HG03439 (cell line): ENCODE data around the gene DPYSL3.
"Not testable (repeated sequence)": the region's sequence is repeated elsewhere in the genome, so short reads cannot be mapped to it uniquely, and the experiment has no call there.

ENCODE experiments used
- ATAC-seq: cut with Tn5 transposase; IDR thresholded peaks from one replicate; pipeline ENCODE4 v1.9.1; 2021; ENCODE audit warnings: mild to moderate bottlenecking, moderate library complexity; ENCODE audit not compliant: unreplicated experiment

Gene DPYSL3

GRCh38 chr5:147373328-147373727 lies 136.5 kb downstream of the DPYSL3 start:
- no peak for ATAC-seq

DNA sequence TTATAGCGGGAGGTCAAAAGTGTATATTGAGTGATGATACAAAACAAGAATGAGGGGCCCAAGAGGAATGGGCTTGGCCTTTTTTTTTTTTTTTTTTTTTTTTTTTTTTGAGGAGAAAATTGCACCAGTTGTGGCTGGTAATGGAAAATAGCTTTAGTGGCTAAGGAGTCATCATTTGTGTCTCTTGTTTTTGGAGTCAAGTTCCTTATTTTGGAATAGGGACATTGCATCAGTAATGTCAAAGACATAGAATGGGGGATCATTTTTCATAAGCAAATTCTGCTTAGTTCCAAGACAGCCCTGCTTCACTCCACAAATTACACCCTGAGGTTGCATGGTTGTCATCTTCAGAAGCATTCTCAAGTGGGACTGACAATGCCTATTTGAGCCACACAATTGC lies 137.7 kb downstream of the DPYSL3 start:
- no peak for ATAC-seq

GRCh38 chr5:147371290-147371689 lies 138.6 kb downstream of the DPYSL3 start:
- ATAC-seq = no peak

GRCh38 chr5:147369742-147370374 lies 140.0 kb downstream of the DPYSL3 start:
- no peak for ATAC-seq

DNA sequence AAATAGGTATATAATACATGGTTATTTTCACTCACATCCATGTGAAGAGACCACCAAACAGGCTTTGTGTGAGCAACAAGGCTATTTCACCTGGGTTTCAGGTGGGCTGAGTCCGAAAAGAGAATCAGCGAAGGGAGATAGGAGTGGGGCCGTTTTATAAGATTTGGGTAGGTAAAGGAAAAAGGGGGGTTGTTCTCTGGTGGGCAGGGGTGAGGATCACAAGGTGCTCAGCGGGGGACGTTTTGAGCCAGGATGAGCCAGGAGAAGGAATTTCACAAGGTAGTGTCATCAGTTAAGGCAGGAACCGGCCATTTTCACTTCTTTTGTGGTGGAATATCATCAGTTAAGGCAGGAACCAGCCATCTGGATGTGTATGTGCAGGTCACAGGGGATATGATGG lies 142.5 kb downstream of the DPYSL3 start:
- ATAC-seq = not testable (repeated sequence)

DNA sequence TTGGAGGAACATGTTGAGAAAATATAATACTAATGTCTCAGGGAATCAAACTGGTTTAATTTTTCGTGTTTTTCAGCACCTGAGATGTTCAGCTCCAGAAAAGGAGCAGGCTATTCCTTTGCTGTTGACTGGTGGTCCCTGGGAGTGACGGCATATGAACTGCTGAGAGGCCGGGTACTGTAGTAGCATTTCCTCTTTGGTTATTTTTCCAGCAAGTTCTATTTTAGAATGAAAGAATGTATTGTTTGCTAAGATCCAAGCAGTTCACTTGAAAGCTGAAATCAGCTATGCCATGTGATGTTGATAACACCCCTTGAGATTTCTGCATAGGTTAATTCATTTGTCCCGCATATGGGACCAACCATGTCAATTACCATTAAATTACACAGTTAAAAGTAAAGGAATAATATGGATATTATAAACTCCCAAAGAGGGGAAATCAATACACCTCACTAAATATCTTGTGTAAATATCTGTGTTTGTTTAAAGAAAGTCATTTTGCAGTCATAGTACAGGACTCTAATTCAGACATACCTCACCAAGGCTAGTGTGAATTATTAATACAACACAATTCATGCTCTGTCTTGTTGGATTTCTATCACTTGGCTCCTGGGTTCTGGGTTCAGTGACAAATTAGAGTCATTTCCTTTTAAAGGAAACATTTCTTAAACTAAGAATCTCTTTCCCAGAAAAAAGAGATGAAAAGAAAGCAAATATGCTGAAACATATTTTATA lies 148.3 kb downstream of the DPYSL3 start:
- no peak for ATAC-seq

DNA sequence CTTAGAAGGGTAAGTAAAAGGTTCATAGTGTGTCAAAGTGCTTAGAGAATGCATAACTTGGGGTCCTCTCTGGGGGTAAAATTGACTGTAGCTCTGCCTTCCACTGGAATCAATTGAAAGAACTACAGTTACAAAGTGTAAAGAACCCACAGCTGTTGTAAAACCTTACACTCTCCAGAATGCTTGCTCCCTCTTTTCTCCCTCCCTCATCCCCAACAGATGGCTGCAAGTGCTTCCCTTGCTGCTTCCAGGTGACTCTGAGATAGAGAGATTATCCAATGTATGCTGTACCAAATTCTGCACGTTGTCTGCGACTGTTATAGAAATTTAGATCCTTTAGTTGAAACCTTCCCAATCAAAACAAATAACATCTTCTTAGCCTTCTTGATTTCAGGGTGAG lies 149.1 kb downstream of the DPYSL3 start:
- no peak for ATAC-seq

DNA sequence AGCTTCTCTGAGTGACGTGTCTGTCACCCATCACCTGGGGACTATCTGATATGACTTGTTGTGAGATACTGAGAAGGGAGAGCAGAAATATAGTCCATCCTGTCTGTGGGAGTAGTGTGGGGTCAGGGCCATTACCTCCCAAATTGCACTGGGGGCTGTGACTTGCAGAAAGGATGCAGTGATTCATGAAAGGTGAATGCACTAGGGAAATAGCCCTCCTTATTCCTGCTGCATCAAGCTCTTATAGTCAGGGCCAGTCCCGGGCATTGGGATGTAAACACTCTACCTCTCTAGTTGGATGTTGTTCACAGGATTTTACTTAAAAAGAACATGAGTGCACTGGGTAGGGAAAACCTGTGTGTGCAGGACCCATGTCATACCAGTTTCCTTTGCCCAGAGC lies 150.3 kb downstream of the DPYSL3 start:
- ATAC-seq = no peak

DNA sequence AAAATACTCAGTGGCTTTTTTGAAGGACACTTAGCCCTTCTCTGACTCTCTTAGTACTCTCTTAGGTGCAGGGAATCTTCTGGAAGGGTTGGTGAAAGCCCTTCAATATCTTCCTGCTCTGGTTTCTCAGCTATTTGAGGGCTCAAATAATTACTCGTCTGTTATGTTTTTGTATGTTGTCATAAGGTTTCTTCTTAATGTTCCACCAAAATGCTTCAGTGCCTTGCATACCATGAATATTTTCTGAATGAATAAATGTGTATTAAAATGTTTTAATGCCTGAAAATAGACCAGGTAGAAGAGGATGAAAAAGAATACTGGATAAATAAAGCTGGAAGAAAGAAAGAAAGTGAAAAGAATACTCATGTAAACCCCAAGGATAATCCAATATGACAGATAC lies 150.8 kb downstream of the DPYSL3 start:
- ATAC-seq = no peak

DNA sequence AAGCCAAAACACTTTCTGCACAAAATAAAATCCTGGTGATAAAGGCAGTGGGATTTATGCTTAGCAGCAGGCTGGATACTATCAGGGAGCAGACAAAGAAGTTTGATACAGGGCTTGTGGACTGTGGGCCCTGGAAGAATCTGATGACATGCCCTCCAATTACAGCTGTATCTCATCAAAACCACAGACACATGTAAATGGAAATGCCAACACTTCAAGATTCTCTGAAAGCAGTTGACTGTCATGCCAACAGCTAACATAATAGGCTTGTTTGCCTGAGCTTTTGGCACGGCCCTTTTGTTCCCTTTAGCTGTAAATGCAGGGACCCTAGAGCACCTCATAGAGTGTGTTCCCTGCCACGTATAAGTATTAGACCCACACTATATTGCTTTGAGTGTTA lies 160.6 kb downstream of the DPYSL3 start:
- no peak for ATAC-seq

DNA sequence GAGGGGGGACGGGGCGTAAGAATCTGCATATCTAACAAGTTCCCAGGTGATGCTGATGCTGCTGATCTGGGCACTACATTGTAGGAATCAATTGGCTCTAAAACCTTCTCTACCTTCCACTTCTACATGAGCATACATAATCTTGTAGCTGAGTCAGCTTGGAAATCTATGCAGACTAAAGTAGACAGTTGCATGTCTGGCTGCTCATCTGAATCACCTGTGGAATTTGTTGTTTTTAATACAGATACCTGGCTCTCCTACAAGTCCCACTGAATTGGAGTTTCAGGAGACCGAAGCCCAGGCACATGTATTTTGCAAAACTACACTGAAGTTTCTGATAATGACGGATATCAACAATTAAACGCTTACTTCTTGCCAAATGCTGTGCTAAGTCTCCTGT lies 161.4 kb downstream of the DPYSL3 start:
- no peak for ATAC-seq

- ATAC-seq = no peak
These were observed 161.8 kb downstream of the DPYSL3 start for GRCh38 chr5:147348046-147348445.

GRCh38 chr5:147346006-147346561 lies 163.8 kb downstream of the DPYSL3 start:
- ATAC-seq = no peak

- no peak for ATAC-seq
These were observed 165.0 kb downstream of the DPYSL3 start for GRCh38 chr5:147344861-147345260.

GRCh38 chr5:147341345-147341744 lies 168.5 kb downstream of the DPYSL3 start:
- no peak for ATAC-seq

DNA sequence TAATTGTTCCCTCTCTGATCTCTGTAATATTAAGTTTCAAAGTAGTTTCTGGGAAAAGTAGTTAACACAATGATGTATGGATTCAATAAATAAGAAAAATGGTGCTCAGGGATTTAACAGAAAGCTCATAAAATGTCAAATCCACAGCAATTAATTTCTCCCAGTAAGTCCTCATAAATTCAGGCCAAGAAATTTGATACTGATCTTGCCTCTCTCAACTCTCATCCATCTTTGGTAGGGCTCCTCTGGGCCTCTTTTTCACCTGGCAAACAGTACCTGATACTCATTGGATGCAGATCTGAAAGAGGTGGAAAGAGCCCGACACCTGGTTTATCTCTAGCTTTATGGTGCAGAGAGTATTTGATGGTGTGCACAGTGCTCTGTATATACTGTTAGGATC lies 168.9 kb downstream of the DPYSL3 start:
- no peak for ATAC-seq
